CD8-positive, alpha-beta memory T cell (primary cell): Measurements from ENCODE around the gene EPB41L1. TPM values are rescaled to one million over a fixed set of nuclear protein-coding genes. Genes with fewer than 3 reads are reported as not detected.

Source experiments
- CTCF ChIA-PET: fragments of 350-600 bp; sonication (Branson Sonifier 250); formaldehyde crosslinking; loops from one replicate; lab custom pipeline; 2021; ENCODE audit warnings: antibody characterized with exemption; lab: Charles Lee
- POLR2A ChIA-PET: fragments of 350-600 bp; sonication (Branson Sonifier 250); formaldehyde crosslinking; loops from one replicate; lab custom pipeline; 2021; ENCODE audit warnings: antibody characterized with exemption; lab: Charles Lee
- DNase-seq, 5 donors: peaks; one replicate each; pipeline versions ENCODE4 v3.0.0 to v3.0.0-alpha.2; 2020 to 2022; ENCODE audit warnings: mixed read lengths in 1 of 5
- H3K27ac ChIP-seq: one replicate; pipeline ENCODE4 v1.7.0; 2013; ENCODE audit warnings: low read depth, mild to moderate bottlenecking, low read length, moderate library complexity
- H3K27me3 ChIP-seq: 2 replicates; pipeline ENCODE4 v1.7.0; 2013; ENCODE audit warnings: low read length, mild to moderate bottlenecking; ENCODE audit not compliant: insufficient read depth, poor library complexity, severe bottlenecking
- H3K36me3 ChIP-seq: 2 replicates; pipeline ENCODE4 v1.7.0; 2013; ENCODE audit warnings: mild to moderate bottlenecking, low read length, moderate library complexity; ENCODE audit not compliant: insufficient read depth
- H3K4me1 ChIP-seq: 2 replicates; pipeline ENCODE4 v1.7.0; 2013; ENCODE audit warnings: mild to moderate bottlenecking, low read length, moderate library complexity; ENCODE audit not compliant: insufficient read depth
- H3K4me3 ChIP-seq: 2 replicates; pipeline ENCODE4 v1.7.0; 2013; ENCODE audit warnings: mild to moderate bottlenecking, low read length
- H3K9me3 ChIP-seq: 2 replicates; pipeline ENCODE4 v1.7.0; 2013; ENCODE audit warnings: mild to moderate bottlenecking, low read length
- H3K27ac Mint-ChIP-seq, 8 donors: one replicate each; pipeline ENCODE4 v1.8.0; 2020 to 2021; ENCODE audit warnings: mixed read lengths in 8 of 8, mild to moderate bottlenecking in 6 of 8, inconsistent platforms in 3 of 8, moderate library complexity in 3 of 8
- H3K27me3 Mint-ChIP-seq, 2 donors: one replicate each; pipeline ENCODE4 v1.8.0; 2020 to 2021; ENCODE audit warnings: mixed read lengths in 2 of 2, mild to moderate bottlenecking in 1 of 2, moderate library complexity in 1 of 2
- H3K36me3 Mint-ChIP-seq, 3 donors: one replicate each; pipeline ENCODE4 v1.8.0; 2020 to 2021; ENCODE audit warnings: mixed read lengths in 3 of 3, inconsistent platforms in 1 of 3, mild to moderate bottlenecking in 1 of 3
- H3K4me1 Mint-ChIP-seq, 3 donors: one replicate each; pipeline ENCODE4 v1.8.0; 2020 to 2021; ENCODE audit warnings: mixed read lengths in 3 of 3, inconsistent platforms in 1 of 3, mild to moderate bottlenecking in 1 of 3
- H3K4me3 Mint-ChIP-seq, 7 donors: one replicate each; pipeline ENCODE4 v1.8.0; 2020 to 2021; ENCODE audit warnings: mixed read lengths in 7 of 7, mild to moderate bottlenecking in 6 of 7, moderate library complexity in 4 of 7, inconsistent platforms in 2 of 7
- H3K9me3 Mint-ChIP-seq, 5 donors: one replicate each; pipeline ENCODE4 v1.8.0; 2020 to 2022; ENCODE audit warnings: mixed read lengths in 5 of 5, mild to moderate bottlenecking in 3 of 5, moderate library complexity in 2 of 5, inconsistent platforms in 1 of 5
- polyA plus RNA-seq: library from polyadenylated mRNA; unstranded; fragments of 300-500 nt; fragmentation: Illumina TruSeq; gene quantifications from one replicate; pipeline ENCODE4 v1.2.3, GENCODE V29; 2021
- total RNA-seq, 2 experiments: library from RNA; stranded (reverse); gene quantifications; one replicate each; pipeline ENCODE4 v1.2.3, GENCODE V29; 2021

Gene EPB41L1
- total and polyA plus RNA-seq, 3 experiments from 2014 or later = 0.29 to 0.35 TPM; not detected in 1

GRCh38 chr20:36119537-36119936, 35.0 kb upstream of the EPB41L1 start:
- H3K9me3 Mint-ChIP-seq = no peaks in the 10 kb centered on the region

GRCh38 chr20:36120241-36120640, 34.3 kb upstream of the EPB41L1 start:
- Mint-ChIP-seq H3K27ac (peak overlapping the region in 1 of 8 donors; percentile 85), H3K9me3 (no peaks in the 10 kb centered on the region), H3K36me3 (no peaks in the 10 kb centered on the region), H3K4me3 (no peak overlapping the region), H3K4me1 (no peaks in the 10 kb centered on the region), H3K27me3 (peaks cover 2 to 35% of the 10 kb centered on the region in 2 donors)
- no peak for DNase-seq
- Histone ChIP-seq H3K36me3 (no peaks in the 10 kb centered on the region), H3K27me3 (no peaks in the 10 kb centered on the region), H3K4me3 (no peak overlapping the region), H3K4me1 (no peaks in the 10 kb centered on the region), H3K9me3 (no peaks in the 10 kb centered on the region), H3K27ac (no peak overlapping the region)
- ChIA-PET POLR2A (no interaction called here), CTCF (no interaction called here)

More at GRCh38 chr20:36119537-36119936, 35.0 kb upstream of the EPB41L1 start:
- Histone ChIP-seq H3K36me3 (no peaks in the 10 kb centered on the region), H3K27ac (no peak overlapping the region), H3K9me3 (no peaks in the 10 kb centered on the region), H3K4me1 (no peaks in the 10 kb centered on the region), H3K4me3 (no peak overlapping the region), H3K27me3 (no peaks in the 10 kb centered on the region)
- Mint-ChIP-seq H3K4me1 (no peaks in the 10 kb centered on the region), H3K27me3 (peaks cover 4 to 39% of the 10 kb centered on the region in 2 donors), H3K36me3 (no peaks in the 10 kb centered on the region), H3K27ac (no peak overlapping the region), H3K4me3 (no peak overlapping the region)
- CTCF ChIA-PET = no interaction called here
- DNase-seq = no peak
- POLR2A ChIA-PET = no interaction called here

- H3K4me3 ChIP-seq = no peak overlapping the region
- Mint-ChIP-seq H3K36me3 (no peaks in the 10 kb centered on the region), H3K4me1 (peaks cover 0 to 3% (median 0%) of the 10 kb centered on the region in 3 donors), H3K27me3 (peaks cover 2 to 30% of the 10 kb centered on the region in 2 donors), H3K27ac (no peak overlapping the region), H3K9me3 (no peaks in the 10 kb centered on the region), H3K4me3 (no peak overlapping the region)
- H3K27me3 ChIP-seq = no peaks in the 10 kb centered on the region
- H3K27ac ChIP-seq = no peak overlapping the region
- no peak for DNase-seq
- ChIA-PET CTCF (no interaction called here), POLR2A (no interaction called here)
- H3K9me3 ChIP-seq = no peaks in the 10 kb centered on the region
- no peaks in the 10 kb centered on the region for H3K4me1 ChIP-seq
- no peaks in the 10 kb centered on the region for H3K36me3 ChIP-seq
Observed at GRCh38 chr20:36120991-36121390, 33.5 kb upstream of the EPB41L1 start.

GRCh38 chr20:36121981-36122930, 32.3 kb upstream of the EPB41L1 start:
- ChIA-PET POLR2A (no interaction called here), CTCF (no interaction called here)
- no peaks in the 10 kb centered on the region for H3K36me3 Mint-ChIP-seq
- H3K4me1 ChIP-seq = no peaks in the 10 kb centered on the region
- no peaks in the 10 kb centered on the region for H3K27me3 ChIP-seq
- no peaks in the 10 kb centered on the region for H3K36me3 ChIP-seq
- no peak overlapping the region for H3K27ac ChIP-seq
- peaks cover 0 to 3% (median 0%) of the 10 kb centered on the region in 3 donors for H3K4me1 Mint-ChIP-seq
- peaks cover 2 to 20% of the 10 kb centered on the region in 2 donors for H3K27me3 Mint-ChIP-seq
- H3K9me3 ChIP-seq = no peaks in the 10 kb centered on the region
- no peak overlapping the region for H3K4me3 ChIP-seq
- DNase-seq = no peak
- H3K4me3 Mint-ChIP-seq = no peak overlapping the region
- H3K9me3 Mint-ChIP-seq = no peaks in the 10 kb centered on the region
- peak overlapping the region in 1 of 8 donors; percentile 54 for H3K27ac Mint-ChIP-seq

- Mint-ChIP-seq H3K4me3 (no peak overlapping the region), H3K4me1 (peaks cover 0 to 3% (median 0%) of the 10 kb centered on the region in 3 donors), H3K9me3 (no peaks in the 10 kb centered on the region), H3K27me3 (peaks cover 2 to 17% of the 10 kb centered on the region in 2 donors), H3K27ac (peak overlapping the region in 1 of 8 donors; percentile 54), H3K36me3 (no peaks in the 10 kb centered on the region)
- no peak overlapping the region for H3K4me3 ChIP-seq
- no peak for DNase-seq
- H3K9me3 ChIP-seq = no peaks in the 10 kb centered on the region
- ChIA-PET CTCF (no interaction called here), POLR2A (no interaction called here)
- H3K4me1 ChIP-seq = no peaks in the 10 kb centered on the region
- H3K27me3 ChIP-seq = no peaks in the 10 kb centered on the region
- H3K36me3 ChIP-seq = no peaks in the 10 kb centered on the region
- H3K27ac ChIP-seq = no peak overlapping the region
Observed at GRCh38 chr20:36122931-36123288, 31.6 kb upstream of the EPB41L1 start.

GRCh38 chr20:36125097-36125496, 29.4 kb upstream of the EPB41L1 start:
- Mint-ChIP-seq H3K4me3 (no peak overlapping the region), H3K27ac (no peak overlapping the region), H3K36me3 (no peaks in the 10 kb centered on the region), H3K27me3 (peaks cover 1 to 8% of the 10 kb centered on the region in 2 donors), H3K4me1 (peaks cover 0 to 3% (median 0%) of the 10 kb centered on the region in 3 donors), H3K9me3 (no peaks in the 10 kb centered on the region)
- Histone ChIP-seq H3K4me3 (no peak overlapping the region), H3K9me3 (no peaks in the 10 kb centered on the region), H3K27ac (no peak overlapping the region), H3K4me1 (no peaks in the 10 kb centered on the region), H3K36me3 (no peaks in the 10 kb centered on the region), H3K27me3 (no peaks in the 10 kb centered on the region)
- ChIA-PET CTCF (interaction anchor here (2.6 kb wide), 1 partner anchor 13 kb away, joined by 17 read pairs; no protein-coding TSS in a partner anchor), POLR2A (no interaction called here)
- no peak for DNase-seq

GRCh38 chr20:36126836-36127527, 27.6 kb upstream of the EPB41L1 start:
- Histone ChIP-seq H3K27me3 (no peaks in the 10 kb centered on the region), H3K27ac (no peak overlapping the region)
- POLR2A ChIA-PET = no interaction called here

More at GRCh38 chr20:36126836-36127527, 27.6 kb upstream of the EPB41L1 start:
- Histone ChIP-seq H3K9me3 (no peaks in the 10 kb centered on the region), H3K4me1 (no peaks in the 10 kb centered on the region), H3K36me3 (no peaks in the 10 kb centered on the region), H3K4me3 (no peak overlapping the region)
- Mint-ChIP-seq H3K9me3 (no peaks in the 10 kb centered on the region), H3K4me3 (no peak overlapping the region), H3K27ac (no peak overlapping the region), H3K36me3 (no peaks in the 10 kb centered on the region), H3K27me3 (peaks cover 1 to 7% of the 10 kb centered on the region in 2 donors), H3K4me1 (peaks cover 0 to 3% (median 0%) of the 10 kb centered on the region in 3 donors)
- no peak for DNase-seq
- CTCF ChIA-PET = interaction anchor here (2.2 to 2.6 kb wide), 2 partner anchors 12 to 132 kb away, joined by 7 to 17 read pairs; no protein-coding TSS in a partner anchor
